Measurements from ENCODE around the gene MAP4K5.
"Not testable (repeated sequence)": the region's sequence is repeated elsewhere in the genome, so short reads cannot be mapped to it uniquely, and the experiment has no call there.

MAP4K5 gene

GRCh38 chr14:50531595-50532501 lies 521 bp downstream of the MAP4K5 start:
- DNase-seq = peak; percentile 81

GRCh38 chr14:50530794-50531365 lies 1.5 kb downstream of the MAP4K5 start:
- no peak for DNase-seq

- no peak for DNase-seq
Measured at GRCh38 chr14:50530358-50530757, 2.0 kb downstream of the MAP4K5 start.

GRCh38 chr14:50529288-50530179 lies 2.8 kb downstream of the MAP4K5 start:
- no peak for DNase-seq

GRCh38 chr14:50528000-50528399 lies 4.4 kb downstream of the MAP4K5 start:
- no peak for DNase-seq

- DNase-seq = no peak
Measured at GRCh38 chr14:50524731-50525515, 7.4 kb downstream of the MAP4K5 start.

- DNase-seq = no peak
Measured at GRCh38 chr14:50524060-50524459, 8.3 kb downstream of the MAP4K5 start.

GRCh38 chr14:50523271-50524041 lies 8.9 kb downstream of the MAP4K5 start:
- no peak for DNase-seq

GRCh38 chr14:50521912-50522341 lies 10.4 kb downstream of the MAP4K5 start:
- DNase-seq = no peak

- no peak for DNase-seq
Measured at GRCh38 chr14:50520947-50521815, 11.2 kb downstream of the MAP4K5 start.

GRCh38 chr14:50516091-50516490 lies 16.3 kb downstream of the MAP4K5 start:
- no peak for DNase-seq

GRCh38 chr14:50512463-50512862 lies 19.9 kb downstream of the MAP4K5 start:
- no peak for DNase-seq

GRCh38 chr14:50510157-50510556 lies 22.2 kb downstream of the MAP4K5 start:
- DNase-seq = no peak

- not testable (repeated sequence) for DNase-seq
Measured at GRCh38 chr14:50507078-50507477, 25.3 kb downstream of the MAP4K5 start.

- no peak for DNase-seq
Measured at GRCh38 chr14:50501642-50502041, 30.7 kb downstream of the MAP4K5 start.

GRCh38 chr14:50497351-50497750 lies 35.0 kb downstream of the MAP4K5 start:
- no peak for DNase-seq

- DNase-seq = no peak
Measured at GRCh38 chr14:50489851-50490250, 42.5 kb downstream of the MAP4K5 start.

- DNase-seq = no peak
Measured at GRCh38 chr14:50488521-50488920, 43.8 kb downstream of the MAP4K5 start.

- no peak for DNase-seq
Measured at GRCh38 chr14:50479041-50479440, 53.3 kb downstream of the MAP4K5 start.

GRCh38 chr14:50477760-50478159 lies 54.6 kb downstream of the MAP4K5 start:
- DNase-seq = no peak

GRCh38 chr14:50476134-50476533 lies 56.2 kb downstream of the MAP4K5 start:
- no peak for DNase-seq
